ENCODE measurements around the gene TMCO5A.

Gene TMCO5A

GRCh38 chr15:37900326-37901221, 33.9 kb upstream of the TMCO5A start:
- no peak for DNase-seq (ENCODE audit: low read depth)
- TF ChIP-seq, protein P1, sequence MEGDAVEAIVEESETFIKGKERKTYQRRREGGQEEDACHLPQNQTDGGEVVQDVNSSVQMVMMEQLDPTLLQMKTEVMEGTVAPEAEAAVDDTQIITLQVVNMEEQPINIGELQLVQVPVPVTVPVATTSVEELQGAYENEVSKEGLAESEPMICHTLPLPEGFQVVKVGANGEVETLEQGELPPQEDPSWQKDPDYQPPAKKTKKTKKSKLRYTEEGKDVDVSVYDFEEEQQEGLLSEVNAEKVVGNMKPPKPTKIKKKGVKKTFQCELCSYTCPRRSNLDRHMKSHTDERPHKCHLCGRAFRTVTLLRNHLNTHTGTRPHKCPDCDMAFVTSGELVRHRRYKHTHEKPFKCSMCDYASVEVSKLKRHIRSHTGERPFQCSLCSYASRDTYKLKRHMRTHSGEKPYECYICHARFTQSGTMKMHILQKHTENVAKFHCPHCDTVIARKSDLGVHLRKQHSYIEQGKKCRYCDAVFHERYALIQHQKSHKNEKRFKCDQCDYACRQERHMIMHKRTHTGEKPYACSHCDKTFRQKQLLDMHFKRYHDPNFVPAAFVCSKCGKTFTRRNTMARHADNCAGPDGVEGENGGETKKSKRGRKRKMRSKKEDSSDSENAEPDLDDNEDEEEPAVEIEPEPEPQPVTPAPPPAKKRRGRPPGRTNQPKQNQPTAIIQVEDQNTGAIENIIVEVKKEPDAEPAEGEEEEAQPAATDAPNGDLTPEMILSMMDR (IDR thresholded peaks at IDR 0.05; ENCODE audit: control insufficient read depth, insufficient read depth, low read depth, low read length, missing control alignments), result no peak
- no peak overlapping the region for H3K4me3 ChIP-seq (ENCODE audit: control insufficient read depth, low read depth, low read length)

DNA sequence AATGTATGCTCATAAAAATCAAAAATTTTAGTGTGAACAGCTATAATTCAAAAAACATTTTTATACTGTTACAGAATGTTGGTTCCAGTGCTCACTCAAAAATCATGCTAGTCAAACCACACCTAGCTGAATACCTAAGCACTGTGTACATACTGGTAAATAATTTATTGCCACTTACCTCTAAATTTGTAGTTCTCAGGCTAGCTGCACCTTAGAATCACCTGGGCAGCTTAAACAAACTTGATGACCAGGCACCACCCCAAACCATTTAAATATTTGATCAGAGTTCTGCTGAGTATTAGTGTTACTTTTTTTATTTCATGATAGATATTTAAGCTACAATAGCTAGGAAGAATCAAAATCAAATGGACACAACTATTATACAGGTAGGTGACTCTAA, 32.3 kb upstream of the TMCO5A start:
- DNase-seq (ENCODE audit: low read depth), result no peak
- H3K4me3 ChIP-seq (ENCODE audit: control insufficient read depth, low read depth, low read length), result no peak overlapping the region
- TF ChIP-seq, protein P1 (IDR thresholded peaks at IDR 0.05; ENCODE audit: control insufficient read depth, insufficient read depth, low read depth, low read length, missing control alignments), result no peak

DNA sequence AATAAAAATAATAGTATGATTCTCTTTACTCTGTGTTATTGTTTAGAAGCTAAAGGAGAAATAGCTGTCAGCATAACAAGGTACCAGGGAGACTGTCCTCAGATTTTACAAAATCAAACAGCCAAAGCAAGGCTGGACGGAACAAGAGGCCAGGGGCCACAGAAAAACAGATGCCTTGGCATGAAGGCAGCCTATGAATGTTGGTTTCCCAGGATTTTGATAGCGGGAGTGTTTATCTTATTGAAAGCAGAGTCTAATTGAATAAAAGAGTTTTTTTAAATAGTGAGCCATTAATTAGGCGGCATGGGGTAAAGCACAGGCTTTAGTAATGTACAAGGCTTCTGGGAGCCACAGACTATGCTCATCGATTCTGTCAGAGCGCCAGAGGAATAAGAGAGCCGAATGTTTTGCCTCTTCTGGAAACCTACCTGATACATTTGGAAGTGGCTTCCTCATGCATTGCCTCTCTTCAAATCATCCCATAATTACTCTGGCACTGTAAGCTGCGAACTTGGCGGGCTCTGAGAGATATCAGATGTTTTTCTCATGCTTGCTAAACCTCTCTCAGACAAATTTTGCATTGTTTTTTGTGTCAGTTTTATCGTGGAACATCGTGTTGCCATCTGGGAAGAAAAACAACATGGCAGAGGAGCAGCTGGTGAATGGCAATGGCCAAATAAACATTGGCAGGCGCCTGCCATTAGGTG, 30.4 kb upstream of the TMCO5A start:
- DNase-seq (ENCODE audit: low read depth), result no peak
- no peak overlapping the region for H3K4me3 ChIP-seq (ENCODE audit: control insufficient read depth, low read depth, low read length)

DNA sequence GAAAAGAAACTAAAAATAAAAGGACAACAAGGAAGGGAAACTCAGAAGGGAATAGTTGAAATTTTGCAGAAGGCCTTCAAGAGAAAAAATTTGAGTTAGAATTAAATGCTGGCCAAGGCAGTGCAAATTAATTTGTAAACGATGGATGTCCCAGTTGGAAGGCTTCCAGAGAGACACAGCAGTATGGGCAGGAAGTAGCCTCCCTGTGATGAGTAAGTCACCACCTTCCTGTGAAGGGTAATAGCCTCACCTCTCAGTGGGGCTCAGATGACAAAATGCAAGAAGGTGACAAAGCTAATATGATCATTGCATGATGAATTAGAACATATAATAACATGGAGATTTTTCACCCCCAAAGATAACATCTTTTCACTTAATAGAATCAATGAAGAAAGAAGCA, 27.3 kb upstream of the TMCO5A start:
- TF ChIP-seq, protein P1 (IDR thresholded peaks at IDR 0.05; ENCODE audit: control insufficient read depth, insufficient read depth, low read depth, low read length, missing control alignments), result no peak
- no peak overlapping the region for H3K4me3 ChIP-seq (ENCODE audit: control insufficient read depth, low read depth, low read length)
- DNase-seq (ENCODE audit: low read depth), result no peak

More for the DNA sequence above, 30.4 kb upstream of the TMCO5A start:
- TF ChIP-seq, protein P1 (IDR thresholded peaks at IDR 0.05; ENCODE audit: control insufficient read depth, insufficient read depth, low read depth, low read length, missing control alignments), result no peak

DNA sequence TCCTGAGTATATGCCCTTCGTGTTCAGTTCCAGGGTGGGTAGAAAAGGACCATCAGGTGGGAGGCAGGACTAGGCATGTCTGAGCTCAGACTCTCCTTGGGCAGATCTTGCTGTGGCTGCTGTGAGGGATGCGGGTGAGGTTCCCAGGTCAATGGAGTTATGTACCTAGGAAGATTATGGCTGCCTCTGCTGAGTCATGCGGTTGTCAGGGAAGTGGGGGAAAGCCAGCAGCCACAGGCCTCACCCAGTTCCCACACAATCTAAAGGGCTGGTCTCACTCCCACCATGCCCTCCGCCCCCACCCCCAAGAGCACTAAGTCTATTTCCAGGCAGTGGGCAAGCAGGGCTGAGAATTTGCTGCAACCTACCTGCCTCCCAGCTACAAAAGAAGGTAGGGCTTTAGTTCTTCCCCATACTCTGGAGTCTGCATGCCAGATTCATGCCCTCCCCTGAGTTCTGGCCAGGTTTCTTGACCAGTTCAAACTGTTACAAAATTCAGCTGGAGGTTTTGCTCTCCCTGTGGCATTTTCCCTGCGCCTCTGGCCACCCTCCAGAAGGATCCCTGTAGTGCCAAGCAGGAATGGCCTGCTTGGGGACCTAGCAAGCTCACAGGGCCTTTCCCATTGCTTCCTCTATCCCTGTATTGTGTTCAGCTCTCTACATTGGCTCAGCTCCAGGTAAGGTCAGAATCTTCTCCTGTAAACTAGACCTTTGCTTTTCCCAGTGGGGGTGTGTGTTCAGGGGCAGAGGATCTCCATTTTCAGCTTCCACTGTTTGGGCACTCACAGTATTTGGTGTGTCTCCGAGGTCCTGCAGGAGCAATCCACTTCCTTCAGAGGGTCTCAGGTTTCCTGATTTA, 12.7 kb upstream of the TMCO5A start:
- TF ChIP-seq, protein P1 (IDR thresholded peaks at IDR 0.05; ENCODE audit: control insufficient read depth, insufficient read depth, low read depth, low read length, missing control alignments), result no peak
- DNase-seq (ENCODE audit: low read depth), result no peak
- no peak overlapping the region for H3K4me3 ChIP-seq (ENCODE audit: control insufficient read depth, low read depth, low read length)

GRCh38 chr15:37926136-37926535, 8.3 kb upstream of the TMCO5A start:
- DNase-seq (ENCODE audit: low read depth), result no peak
- no peak overlapping the region for H3K4me3 ChIP-seq (ENCODE audit: control insufficient read depth, low read depth, low read length)
- TF ChIP-seq, protein P1 (IDR thresholded peaks at IDR 0.05; ENCODE audit: control insufficient read depth, insufficient read depth, low read depth, low read length, missing control alignments), result no peak

Measured in AG09309 (cell line).